ENCODE data around the gene CDK15.

The CDK15 gene

DNA sequence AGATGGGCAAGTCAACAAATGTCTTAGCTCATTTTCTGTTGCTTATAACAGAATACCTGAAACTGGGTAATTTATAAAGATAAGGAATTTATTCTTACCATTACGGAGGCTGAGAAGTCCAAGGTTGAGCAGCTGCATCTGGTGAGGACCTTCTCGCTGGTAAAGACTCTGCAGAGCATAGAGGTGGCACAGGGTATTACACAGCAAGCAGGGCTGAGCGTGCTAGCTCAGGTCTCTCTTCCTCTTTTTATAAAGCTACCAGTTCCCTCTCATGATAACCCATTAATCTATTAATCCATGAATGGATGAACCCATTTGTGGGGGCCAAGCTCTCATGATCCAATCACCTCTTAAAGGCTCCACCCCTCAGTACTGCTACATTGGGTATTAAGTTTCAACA is 109.1 kb downstream of the CDK15 start:
- TF ChIP-seq EZH2phosphoT487 (conservative IDR thresholded peaks at IDR 0.05; ENCODE audit: low read length), result no peak
- no peak for TF ChIP-seq CTCF (IDR thresholded peaks at IDR 0.05; ENCODE audit: insufficient read depth, low read length, poor library complexity, severe bottlenecking)
- H4K20me1 ChIP-seq (ENCODE audit: low read depth, low read length), result no peaks in the 10 kb centered on the region
- H3K27ac ChIP-seq (ENCODE audit: low read depth, low read length), result no peak overlapping the region
- no peaks in the 10 kb centered on the region for H3K36me3 ChIP-seq (ENCODE audit: low read length)
- no peak overlapping the region for H3K4me3 ChIP-seq (ENCODE audit: insufficient read depth, low read length, poor library complexity, severe bottlenecking)
- no peaks in the 10 kb centered on the region for H3K79me2 ChIP-seq (ENCODE audit: insufficient read depth, low read length)
- no peak overlapping the region for H2AFZ ChIP-seq (ENCODE audit: low read depth, low read length, severe bottlenecking)
- H3K4me2 ChIP-seq (ENCODE audit: low read depth, low read length, poor library complexity, severe bottlenecking), result no peak overlapping the region
- H3K9ac ChIP-seq (ENCODE audit: low read length), result no peak overlapping the region
- no peaks in the 10 kb centered on the region for H3K9me2 ChIP-seq (replicated peaks; ENCODE audit: insufficient read depth, low read length)
- no peaks in the 10 kb centered on the region for H3K27me3 ChIP-seq (ENCODE audit: low read length)
- no peaks in the 10 kb centered on the region for H3K9me3 ChIP-seq (ENCODE audit: insufficient read depth, low read length)
- H3F3A ChIP-seq (ENCODE audit: insufficient read depth), result no peaks in the 10 kb centered on the region

- Histone ChIP-seq H4K20me1 (ENCODE audit: low read depth, low read length) (no peaks in the 10 kb centered on the region), H3K4me2 (ENCODE audit: low read depth, low read length, poor library complexity, severe bottlenecking) (no peak overlapping the region), H3K27me3 (ENCODE audit: low read length) (no peaks in the 10 kb centered on the region), H3F3A (ENCODE audit: insufficient read depth) (no peaks in the 10 kb centered on the region), H3K4me3 (ENCODE audit: insufficient read depth, low read length, poor library complexity, severe bottlenecking) (no peak overlapping the region), H3K36me3 (ENCODE audit: low read length) (no peaks in the 10 kb centered on the region), H3K27ac (ENCODE audit: low read depth, low read length) (no peak overlapping the region), H3K9ac (ENCODE audit: low read length) (no peak overlapping the region), H3K79me2 (ENCODE audit: insufficient read depth, low read length) (no peaks in the 10 kb centered on the region), H2AFZ (ENCODE audit: low read depth, low read length, severe bottlenecking) (no peak overlapping the region), H3K9me2 (replicated peaks; ENCODE audit: insufficient read depth, low read length) (no peaks in the 10 kb centered on the region), H3K9me3 (ENCODE audit: insufficient read depth, low read length) (no peaks in the 10 kb centered on the region)
- no peak for TF ChIP-seq CTCF (IDR thresholded peaks at IDR 0.05; ENCODE audit: insufficient read depth, low read length, poor library complexity, severe bottlenecking)
- TF ChIP-seq EZH2phosphoT487 (conservative IDR thresholded peaks at IDR 0.05; ENCODE audit: low read length), result no peak
Measured at GRCh38 chr2:201916565-201916964, 110.2 kb downstream of the CDK15 start.

DNA sequence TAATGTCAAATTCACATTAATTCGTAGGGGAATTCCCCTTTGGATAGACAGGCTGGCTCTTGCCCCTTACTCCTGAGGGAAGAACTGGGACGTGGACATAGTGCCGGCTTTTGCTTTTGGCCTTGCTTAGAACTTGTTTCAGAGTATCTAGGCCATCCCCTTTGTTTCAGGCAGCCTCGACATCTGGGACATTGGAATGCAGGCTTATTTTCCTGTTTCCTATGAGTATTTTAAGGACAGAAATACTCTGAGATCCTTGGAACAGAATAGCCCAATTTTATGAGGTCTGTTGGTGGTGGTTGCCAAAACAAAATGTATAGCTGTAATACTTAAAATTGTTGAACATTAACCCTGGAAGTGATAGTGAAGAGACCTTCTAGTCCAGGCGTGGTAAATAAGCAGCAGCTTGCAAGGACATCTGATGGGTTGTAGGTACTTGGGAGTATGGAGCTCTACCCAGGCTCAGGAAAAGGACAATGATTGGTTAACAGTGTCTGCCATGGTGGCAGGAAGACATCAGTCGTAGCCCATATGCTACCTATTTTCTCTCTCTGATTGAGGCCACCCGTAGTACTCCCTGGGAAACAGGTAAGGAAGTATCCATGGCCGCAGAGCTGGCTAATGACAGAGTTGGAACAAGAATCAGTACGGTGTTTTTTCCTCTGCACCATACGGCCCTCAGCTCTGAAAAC is 112.4 kb downstream of the CDK15 start:
- Histone ChIP-seq H4K20me1 (ENCODE audit: low read depth, low read length) (no peaks in the 10 kb centered on the region), H3K4me3 (ENCODE audit: insufficient read depth, low read length, poor library complexity, severe bottlenecking) (no peak overlapping the region), H3K79me2 (ENCODE audit: insufficient read depth, low read length) (no peaks in the 10 kb centered on the region), H3K27me3 (ENCODE audit: low read length) (no peaks in the 10 kb centered on the region), H2AFZ (ENCODE audit: low read depth, low read length, severe bottlenecking) (no peak overlapping the region), H3K4me2 (ENCODE audit: low read depth, low read length, poor library complexity, severe bottlenecking) (no peak overlapping the region), H3F3A (ENCODE audit: insufficient read depth) (no peaks in the 10 kb centered on the region), H3K9me3 (ENCODE audit: insufficient read depth, low read length) (no peaks in the 10 kb centered on the region), H3K27ac (ENCODE audit: low read depth, low read length) (no peak overlapping the region), H3K36me3 (ENCODE audit: low read length) (no peaks in the 10 kb centered on the region), H3K9me2 (replicated peaks; ENCODE audit: insufficient read depth, low read length) (no peaks in the 10 kb centered on the region), H3K9ac (ENCODE audit: low read length) (no peak overlapping the region)
- TF ChIP-seq CTCF (IDR thresholded peaks at IDR 0.05; ENCODE audit: insufficient read depth, low read length, poor library complexity, severe bottlenecking) (no peak), EZH2phosphoT487 (conservative IDR thresholded peaks at IDR 0.05; ENCODE audit: low read length) (no peak)

All from SU-DHL-6 (cell line).